Embryonic facial prominence (tissue), 1 donor: ENCODE measurements around the gene SNAPC1.
"Not testable (repeated sequence)": the region's sequence is repeated elsewhere in the genome, so short reads cannot be mapped to it uniquely, and the experiment has no call there.

ENCODE experiments used
- DNase-seq: peaks from one replicate; pipeline ENCODE4 v3.0.0-alpha.2; 2016; ENCODE audit errors: extremely low spot score

SNAPC1 gene

DNA sequence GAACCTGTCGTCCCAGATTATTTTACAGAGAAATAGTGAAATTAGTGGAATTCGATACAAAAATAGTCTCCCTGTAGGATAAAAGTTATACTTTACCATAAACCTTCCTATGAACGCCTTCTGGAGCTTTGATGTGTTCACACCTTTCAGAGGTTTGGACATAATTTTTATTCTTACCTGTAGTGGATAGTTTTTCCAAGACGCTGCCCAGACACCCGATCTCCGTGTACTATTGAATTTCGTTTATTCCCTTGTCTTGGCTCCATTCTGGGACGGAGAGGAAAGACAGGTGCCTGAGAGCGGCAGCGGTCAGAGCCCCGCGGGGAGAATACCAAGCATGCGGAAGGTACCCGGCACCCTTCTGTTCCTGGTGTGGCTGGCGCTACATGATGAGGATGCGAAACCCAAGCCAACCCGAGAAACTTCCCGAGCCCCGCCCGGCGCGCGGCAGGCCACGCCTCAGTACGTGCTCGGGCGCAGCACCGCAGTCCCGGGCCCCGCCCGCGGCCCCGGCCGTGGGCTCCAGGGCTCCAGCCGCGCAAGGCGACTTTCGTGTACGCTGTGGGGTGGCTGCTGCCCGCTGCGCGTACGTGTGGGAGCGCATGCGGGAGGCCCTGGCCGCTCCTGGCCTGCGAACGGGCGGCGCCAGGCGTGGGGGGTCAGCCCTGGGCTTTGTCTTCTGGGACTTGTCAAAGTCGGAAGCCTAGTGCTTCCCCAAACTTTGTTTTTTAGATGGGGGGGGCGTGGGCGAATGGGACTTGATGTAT lies 11.3 kb upstream of the SNAPC1 start:
- DNase-seq: no peak

DNA sequence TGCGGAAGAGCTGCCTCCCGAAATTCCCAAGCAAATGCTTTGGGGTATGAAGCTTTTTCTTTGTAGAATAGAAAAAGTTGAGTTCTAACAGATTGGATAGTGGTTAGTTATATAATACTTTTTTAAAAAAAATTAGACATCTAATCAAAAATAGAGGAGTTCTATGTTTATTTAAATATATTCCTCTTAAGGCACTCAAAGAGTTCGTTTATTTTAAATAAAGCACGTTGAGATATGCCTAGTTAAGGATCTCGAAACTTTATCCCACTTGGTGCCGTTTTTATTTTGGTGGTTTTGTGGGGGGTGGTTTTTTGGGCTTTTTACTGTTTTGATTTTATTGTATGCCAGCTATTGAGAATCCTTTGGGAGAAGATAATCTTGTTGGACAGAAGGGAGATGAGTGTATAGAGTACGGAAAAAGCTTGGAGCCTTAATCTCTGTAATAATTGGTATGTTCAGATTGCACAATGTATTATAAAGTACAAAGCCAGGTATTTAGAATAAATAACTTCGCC lies 10.7 kb upstream of the SNAPC1 start:
- no peak for DNase-seq

DNA sequence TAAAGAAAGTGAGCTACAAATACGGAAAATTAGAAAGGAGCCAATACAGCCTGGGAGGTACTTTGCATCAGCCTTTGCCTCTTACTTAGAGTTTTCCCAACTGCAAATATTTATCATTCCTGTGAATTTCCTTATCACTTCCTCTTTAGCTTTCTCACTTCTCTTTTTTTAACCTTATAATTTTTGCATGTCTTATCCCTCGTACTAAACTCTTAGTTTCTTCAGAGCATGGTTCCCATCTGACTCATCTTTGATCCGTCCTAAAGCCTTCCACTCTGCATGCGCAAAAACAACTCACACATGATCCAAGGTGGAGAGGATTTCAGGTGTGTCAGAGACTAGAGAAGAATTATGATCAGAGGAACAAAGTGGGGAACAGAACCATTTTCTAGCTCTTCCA lies 9.6 kb upstream of the SNAPC1 start:
- DNase-seq: no peak

DNA sequence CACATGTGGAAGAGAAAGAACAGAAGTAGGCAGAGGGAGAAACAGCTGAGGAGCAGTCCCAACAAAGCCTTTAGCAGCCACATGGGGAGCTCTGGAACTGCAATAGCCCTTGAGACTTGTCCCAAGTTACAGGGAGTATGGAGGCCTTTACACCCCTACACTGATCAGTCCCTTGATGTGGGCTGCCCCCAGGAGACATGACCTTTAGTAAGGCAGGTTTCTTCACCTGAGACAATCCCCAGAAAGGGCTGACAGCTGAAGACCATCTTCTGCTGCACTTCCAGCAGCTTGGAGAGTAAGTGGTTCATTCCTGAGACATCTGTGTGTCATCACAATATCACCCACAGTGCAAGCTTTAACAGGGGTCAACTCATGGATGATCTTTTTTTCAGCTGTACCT lies 8.6 kb upstream of the SNAPC1 start:
- no peak for DNase-seq

DNA sequence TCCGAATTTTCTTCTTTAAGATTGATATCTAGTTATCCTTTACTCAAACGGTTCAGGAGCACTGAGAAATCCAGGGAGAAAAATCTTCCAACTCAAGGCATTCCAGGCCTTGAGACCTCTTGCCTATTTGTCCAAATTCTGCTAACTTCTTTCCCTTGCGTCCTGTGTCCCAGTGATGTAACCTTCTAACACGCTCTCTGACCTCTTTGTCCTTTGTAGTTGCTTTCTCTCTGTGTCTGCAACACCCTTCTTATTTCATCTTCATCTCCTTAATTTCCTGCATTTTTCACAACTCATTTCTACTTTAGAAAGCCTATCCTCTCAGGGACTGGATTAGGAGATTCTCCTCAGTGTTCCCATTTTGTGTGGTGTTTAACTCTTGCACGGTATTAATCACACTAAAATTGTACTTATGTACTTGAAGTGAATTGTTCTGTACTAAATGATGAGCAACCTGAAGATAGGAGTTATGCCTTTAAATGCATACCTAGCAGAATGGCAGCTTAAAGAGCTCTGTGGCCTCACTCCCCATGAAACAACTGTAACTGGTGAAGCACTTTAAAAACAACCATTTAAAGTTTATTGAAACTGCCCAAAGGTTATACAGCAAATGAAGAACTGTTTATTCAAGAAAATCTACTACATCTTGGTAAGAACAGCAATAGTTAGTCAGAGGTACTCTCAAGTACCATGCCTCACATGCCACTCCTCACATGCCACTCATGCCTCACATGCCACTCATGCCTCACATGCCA lies 7.4 kb upstream of the SNAPC1 start:
- DNase-seq: no peak

DNA sequence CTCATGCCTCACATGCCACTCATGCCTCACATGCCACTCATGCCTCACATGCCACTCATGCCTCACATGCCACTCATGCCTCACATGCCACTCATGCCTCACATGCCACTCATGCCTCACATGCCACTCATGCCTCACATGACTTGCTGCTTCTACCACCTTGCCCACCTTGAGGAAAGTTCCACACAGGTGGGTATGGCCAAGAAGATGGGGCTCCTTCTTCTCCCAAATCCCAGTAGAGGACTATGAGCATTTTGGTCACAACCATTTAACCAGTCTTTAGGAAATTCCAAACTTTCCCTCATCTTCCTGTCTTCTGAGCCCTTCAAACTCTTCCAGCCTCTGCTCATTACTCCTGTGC lies 6.9 kb upstream of the SNAPC1 start:
- DNase-seq: not testable (repeated sequence)

DNA sequence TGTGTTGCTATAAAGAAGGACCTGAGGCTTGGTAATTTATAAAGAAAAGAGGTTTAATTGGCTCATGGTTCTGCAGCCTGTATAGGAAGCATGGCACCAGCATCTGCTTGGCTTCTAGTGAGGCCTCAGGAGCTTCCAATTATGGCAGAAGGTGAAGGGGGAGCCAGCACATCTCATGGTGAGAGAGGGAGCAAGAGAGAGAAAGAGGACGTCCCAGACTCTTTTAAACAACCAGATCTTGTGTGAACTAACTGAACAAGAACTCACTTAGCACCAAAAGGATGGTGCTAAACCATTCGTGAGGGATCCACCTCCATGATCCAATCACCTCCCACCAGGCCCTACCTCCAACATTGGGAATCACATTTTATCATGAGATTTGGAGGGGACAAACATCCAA lies 6.1 kb upstream of the SNAPC1 start:
- no peak for DNase-seq

DNA sequence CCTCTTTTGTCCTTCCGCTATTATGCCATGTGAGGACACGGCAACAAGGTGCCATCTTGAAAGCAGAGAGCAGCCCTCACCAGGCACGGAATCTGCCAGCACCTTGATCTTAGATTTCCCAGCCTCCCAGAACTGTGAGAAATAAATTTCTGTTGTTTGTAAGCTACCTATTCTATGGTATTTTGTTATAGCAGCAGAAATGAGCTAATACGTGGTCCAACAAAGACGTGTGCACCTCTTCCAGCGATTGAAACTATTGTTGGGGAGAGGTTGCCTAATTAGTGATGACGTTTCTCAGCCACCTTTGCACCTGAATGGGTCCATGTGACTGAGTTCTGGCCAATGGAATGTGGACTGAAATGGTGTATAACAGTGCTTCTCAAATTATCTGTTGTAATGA lies 2.3 kb upstream of the SNAPC1 start:
- DNase-seq: no peak

DNA sequence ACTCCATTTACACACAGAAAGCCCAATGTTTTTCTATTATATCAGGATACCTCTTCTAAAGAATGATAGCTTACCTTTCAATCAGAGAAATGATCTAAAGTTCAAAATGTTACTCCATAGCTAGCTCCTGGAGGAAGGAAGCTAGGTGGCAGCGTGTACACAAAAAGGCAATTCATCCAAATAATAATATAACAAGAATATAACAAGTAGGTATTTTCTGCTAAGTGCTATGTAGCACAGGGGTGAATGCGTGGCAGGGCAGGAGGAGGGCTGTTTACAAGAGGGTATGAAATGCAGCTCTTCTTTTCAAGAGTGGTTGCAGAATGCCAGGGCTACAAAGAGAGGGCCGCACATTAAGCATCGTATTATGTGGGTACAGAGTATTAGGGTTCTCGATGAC lies 663 bp upstream of the SNAPC1 start:
- DNase-seq: no peak

DNA sequence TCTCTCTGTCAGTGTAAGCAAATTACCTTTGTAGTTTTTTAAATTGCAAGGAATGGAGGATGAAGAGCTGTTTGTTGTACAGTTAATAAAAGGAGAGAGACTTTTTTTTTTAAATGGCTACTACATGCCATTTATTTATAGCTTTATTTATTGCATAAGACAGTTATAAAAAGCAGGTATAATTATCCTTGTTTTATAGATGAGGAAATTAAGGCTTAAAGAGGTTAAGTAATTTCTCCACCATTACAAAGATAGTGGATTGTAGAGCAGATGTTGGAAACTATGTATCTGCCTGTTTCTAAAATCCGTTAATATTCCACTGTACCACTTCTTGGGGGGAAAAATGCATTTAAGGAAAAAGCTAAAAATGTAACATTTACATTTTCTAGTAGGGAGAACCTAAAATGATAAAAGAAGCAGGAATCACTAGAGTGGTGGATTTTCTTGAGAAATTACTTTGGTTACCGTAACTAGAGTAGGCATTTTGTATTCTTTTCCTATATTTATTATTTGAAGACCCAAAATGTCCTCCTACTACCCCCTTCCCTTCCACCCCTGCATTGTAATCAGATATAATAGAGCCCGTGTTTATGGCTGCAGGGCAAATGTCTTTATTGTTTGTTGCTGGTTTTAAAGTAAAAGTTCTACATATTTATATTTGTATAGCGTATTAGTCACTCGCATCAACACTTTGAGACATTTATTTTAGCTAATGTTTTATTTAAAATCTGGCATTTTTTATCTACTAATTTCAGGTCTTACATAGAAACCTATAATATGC lies 2.3 kb downstream of the SNAPC1 start:
- no peak for DNase-seq

DNA sequence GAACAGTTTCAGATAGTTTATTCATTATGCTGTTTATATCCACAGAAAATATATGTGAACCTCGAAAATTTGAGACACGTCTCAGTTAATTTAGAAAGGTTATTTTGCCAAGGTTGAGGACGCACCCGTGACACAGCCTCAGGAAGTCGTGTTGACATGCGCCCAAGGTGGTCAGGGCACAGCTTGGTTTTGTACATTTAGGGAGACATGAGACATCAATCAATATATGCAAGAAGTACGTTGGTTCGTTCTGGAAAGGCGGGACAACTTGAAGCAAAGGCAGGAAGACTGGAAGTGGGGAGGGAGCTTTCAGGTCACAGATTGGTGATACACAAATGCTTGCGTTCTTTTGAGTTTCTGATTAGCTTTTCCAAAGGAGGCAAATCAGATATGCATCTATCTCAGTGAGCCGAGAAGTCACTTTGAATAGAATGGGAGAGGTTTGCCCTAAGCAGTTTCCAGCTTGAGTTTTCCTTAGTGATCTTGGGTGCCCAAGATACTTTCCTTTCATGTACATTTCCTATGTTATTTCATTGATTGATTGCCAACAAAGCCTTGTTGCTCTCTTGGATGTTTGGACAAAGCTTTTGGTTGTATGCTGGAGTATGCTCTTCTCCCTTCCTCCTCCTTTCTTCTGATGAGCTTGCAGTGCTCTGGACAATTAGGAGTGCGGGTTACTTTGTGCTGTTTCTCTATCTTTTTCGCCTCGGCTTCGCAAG lies 3.2 kb downstream of the SNAPC1 start:
- no peak for DNase-seq

DNA sequence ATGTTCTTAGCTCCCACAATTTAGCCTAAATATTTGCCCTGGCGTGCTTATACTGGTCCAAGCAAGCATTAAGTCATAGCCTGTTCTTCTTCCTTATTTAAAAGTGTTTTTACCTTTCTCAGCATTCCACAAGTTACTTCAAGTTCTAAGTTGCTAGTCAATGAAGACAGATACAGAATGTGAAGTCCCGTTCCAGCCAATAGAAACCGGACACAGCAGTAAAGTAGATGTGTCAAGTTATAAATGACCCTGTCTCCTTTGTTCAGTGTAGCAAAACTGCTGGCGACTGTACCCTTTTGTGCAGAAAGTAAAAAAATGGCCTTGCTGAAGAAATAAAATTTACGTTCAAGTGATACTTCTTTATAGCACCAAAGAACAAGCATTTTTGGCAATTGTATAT lies 3.9 kb downstream of the SNAPC1 start:
- no peak for DNase-seq

DNA sequence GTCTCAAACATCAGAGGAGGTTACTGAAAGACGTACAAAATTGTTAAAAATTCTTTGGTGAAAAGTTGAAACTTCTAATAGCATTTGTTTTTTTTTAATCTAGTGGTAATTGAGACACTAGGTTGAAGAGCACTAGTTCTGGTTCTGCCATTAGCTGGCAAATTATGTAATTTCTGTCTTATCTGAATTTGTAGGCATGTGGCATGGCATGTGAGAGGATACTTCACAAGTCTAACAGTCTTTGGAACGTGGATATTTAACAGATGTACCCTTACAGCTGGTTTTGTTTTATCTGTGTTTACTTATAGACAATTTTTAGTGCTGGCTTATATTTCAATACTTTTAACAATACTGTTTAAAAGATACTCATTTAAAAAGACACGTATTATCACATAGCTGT lies 6.0 kb downstream of the SNAPC1 start:
- DNase-seq: no peak

DNA sequence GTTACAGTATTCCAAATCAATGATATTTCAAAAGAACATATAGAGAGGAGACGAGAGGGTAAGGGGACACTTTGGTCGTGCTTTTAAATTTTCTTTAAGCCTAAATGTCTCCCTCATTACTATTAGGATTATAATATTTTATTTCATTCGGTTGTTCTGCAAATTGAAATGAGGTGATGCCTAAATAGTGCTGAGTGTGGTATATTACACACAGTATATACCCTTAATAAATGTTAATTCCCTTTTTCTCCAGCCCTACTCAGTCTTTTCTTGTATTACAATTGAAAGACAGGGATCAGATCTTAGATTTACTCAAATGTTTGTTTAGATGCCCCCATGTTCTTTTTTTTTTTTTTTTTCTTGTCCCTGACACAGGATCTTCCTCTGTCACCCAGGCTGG lies 7.7 kb downstream of the SNAPC1 start:
- DNase-seq: no peak

DNA sequence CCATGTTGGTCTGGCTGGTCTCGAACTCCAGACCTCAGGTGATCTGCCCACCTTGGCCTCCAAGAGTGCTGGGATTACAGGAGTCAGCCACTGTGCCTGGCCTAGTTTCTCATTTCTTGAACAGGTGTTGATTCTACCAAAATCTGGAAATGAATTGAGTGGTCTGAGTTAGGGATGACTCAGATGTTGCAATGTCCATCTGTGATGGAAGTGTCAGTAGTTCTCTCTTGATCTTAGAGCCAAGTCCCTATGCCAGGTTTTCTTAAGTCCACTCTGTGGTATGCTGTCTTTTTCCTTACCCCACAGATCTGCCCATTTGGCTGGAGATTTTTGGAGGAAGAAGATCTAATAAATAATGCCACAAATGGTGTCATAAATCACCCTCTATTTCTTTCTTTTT lies 12.6 kb downstream of the SNAPC1 start:
- no peak for DNase-seq

DNA sequence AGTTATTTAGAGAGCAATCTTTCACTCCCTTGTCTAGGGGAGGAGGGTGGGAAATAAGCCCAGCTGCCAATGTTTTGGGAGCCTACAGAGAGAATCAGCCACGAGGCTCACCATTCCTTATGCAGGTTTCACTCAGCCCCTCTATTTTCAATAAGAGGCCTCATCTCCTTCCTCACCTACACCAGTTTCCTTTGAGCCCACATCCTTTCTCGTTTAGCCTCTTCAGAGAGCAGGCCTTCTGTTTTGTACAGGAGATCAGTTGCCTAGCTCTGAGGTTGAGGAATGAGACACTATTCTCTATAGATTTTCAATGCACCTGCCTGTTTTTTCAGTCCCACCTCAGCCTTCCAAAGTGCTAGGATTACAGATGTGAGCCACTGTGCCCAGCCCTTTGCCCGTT lies 17.9 kb downstream of the SNAPC1 start:
- no peak for DNase-seq

DNA sequence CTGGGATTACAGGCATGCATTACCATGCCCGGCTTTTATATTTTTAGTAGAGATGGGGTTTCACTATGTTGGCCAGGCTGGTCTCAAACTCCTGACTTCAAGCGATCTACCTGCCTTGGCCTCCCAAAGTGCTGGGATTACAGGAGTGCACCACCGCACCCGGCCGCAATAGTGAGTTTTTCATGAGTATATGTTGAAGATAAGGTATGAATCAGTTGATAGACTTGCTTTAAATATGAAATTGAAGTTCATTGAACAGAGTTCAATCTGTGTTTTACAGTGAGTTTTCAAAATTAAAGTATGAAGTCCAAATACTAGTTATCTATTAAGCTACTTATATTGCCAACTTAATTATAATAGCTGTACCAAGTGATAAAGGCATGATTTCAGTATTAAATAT lies 35.1 kb downstream of the SNAPC1 start:
- no peak for DNase-seq

DNA sequence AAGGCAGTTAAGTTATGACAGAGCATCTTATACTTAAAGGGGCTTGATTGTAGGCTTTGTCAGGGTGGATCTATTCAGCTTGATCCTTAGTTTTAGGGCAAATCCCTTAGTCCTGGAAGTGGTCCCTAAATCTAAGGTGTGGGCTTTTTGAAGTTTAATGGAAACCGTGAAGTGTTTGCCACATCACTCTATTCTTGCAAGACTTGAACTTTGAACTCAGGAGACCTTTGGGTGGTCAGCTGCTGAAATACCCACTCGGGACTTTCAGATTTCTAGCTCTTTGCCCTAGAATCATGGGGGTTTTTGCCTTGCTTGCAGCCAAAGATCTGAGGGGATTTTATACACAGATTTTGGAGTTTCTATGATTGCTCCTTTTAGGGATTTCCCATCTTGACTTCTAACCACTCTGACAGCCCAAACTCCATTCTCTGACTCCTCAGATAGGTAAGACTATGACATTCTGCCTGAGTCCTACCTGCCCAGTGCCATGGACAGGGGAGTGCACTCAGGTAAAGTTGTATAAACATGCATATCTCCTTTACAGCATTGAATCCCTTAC lies 39.9 kb downstream of the SNAPC1 start:
- no peak for DNase-seq

DNA sequence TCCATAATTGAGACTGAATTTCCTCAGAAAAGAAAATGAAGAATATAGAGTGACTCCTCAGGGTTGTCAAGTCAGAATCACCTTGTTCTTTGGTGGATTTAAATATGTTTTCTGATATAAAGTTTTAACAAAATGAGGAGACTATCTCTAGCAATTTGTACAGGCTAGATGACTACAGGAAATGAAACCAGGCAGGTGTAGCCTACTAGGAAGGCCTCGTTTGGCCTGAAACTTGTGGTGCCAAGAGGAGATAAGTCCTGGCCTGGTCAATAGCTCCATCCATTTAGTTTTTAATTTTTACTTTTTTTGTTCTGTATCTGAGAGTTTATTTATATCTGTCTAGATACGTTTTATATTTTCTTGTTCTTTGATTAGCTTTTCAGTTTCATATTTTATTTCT lies 41.5 kb downstream of the SNAPC1 start:
- no peak for DNase-seq

DNA sequence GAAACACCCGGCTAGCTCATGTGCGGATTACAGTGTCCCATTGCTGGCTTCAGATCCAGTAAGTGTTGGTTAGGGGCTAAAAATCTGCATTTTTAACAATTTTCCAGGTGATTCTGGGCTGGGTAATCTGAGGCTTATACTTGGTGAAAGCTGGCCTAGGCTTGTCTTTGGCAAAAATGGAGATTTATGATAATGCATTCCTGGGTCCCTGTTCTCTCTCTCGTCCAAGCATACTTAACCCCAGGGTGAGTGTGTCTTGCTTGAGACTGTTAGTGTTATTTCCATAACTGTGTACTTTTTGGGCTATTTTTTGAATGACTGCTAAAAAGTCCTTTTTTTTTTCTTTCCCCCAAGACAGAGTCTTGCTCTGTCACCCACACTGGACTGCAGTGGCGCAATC lies 43.2 kb downstream of the SNAPC1 start:
- no peak for DNase-seq

DNA sequence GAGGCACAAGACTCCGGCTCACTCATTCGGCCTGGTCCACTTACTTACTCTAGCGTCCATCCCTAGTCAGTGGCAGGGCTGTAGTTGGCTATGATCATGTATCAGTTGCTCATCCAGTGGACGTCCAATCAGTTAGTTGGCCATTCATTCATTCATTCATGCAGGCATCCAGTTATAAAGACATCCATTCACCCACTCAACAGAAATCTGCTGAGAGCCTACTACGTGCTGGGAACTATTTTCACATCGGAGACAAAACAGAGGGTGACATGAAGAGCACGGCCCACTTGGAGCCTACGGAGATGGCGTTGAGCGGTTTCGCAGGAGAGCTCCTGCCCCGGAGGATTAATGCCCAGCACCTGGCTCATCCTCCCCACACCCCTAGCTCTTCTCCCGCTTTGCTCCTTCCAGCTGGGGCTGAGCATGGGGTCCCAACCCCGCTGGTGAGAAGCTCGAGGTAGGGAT lies 49.7 kb downstream of the SNAPC1 start:
- no peak for DNase-seq
